Fibroblast of skin of left quadriceps (primary cell): ENCODE results near the gene GLYATL1.

Experiments used
- DNase-seq, 2 experiments: peaks; one replicate each; pipeline ENCODE4 v3.0.0-alpha.2; 2013; ENCODE audit warnings: low read depth in 2 of 2

Gene GLYATL1, protein sequence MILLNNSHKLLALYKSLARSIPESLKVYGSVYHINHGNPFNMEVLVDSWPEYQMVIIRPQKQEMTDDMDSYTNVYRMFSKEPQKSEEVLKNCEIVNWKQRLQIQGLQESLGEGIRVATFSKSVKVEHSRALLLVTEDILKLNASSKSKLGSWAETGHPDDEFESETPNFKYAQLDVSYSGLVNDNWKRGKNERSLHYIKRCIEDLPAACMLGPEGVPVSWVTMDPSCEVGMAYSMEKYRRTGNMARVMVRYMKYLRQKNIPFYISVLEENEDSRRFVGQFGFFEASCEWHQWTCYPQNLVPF

DNA sequence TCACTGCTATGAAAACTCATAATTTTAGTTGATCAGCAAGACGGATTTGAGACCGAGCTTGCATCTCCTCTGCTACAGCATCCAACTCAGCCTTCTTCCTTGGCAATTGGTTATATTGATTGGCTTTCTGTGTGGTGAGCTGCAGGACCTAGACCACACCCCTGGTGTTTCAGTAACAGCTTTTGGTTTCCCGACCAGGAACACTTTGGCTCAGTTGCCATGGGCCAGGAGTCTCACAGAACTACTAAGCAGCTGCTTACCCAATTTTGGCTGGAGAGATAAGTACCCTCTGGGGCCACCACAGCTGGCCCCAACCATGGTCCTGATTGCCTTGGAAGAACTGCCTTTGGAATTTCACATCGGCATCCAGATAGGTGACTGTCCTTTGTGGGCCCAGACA is at the start of gene GLYATL1:
TSS of gene GLYATL1 (plus strand) at position 212 of the 400 bp plus-strand sequence. CDS start 7,600 bp downstream, outside the sequence.
- no peak for DNase-seq

DNA sequence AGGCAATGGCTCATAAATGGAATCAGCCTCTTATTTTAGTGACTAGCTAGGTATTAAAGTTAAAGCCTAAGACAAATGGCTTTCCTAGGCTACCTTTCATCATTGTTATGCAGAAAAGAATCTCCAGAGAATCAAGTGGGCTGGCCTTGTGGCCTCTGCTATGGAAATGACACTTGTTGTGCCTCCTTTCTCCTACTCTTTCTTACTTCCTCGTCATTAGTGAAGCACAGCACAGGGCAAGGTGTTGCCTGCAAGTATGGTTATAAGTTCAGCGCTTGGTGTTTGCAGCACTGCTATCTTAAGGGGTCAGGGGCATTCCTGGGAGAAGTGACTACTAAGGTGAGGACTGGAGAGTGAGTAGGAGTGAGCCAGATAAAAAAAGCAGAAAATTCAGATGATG is 45.4 kb upstream of the GLYATL1 start:
- no peak for DNase-seq

DNA sequence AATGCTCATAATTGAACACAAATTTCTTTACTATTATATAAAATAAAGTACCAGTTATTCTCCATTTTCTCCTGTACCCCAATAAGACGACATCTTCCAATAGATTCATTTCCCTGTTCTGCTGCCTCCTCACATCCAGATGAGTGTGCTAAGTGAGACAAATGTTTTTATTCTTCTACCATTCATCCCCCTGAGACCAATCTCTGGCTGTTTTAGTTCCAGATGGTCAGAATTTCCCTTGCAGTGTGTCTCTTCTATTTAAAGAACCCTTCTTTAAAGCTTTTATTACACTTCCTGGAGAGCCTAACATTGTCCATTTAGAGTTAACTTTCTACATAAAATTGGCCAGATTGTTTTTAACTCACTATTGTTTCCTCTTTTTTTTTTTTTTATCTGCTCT is 41.2 kb upstream of the GLYATL1 start:
- DNase-seq = no peak

DNA sequence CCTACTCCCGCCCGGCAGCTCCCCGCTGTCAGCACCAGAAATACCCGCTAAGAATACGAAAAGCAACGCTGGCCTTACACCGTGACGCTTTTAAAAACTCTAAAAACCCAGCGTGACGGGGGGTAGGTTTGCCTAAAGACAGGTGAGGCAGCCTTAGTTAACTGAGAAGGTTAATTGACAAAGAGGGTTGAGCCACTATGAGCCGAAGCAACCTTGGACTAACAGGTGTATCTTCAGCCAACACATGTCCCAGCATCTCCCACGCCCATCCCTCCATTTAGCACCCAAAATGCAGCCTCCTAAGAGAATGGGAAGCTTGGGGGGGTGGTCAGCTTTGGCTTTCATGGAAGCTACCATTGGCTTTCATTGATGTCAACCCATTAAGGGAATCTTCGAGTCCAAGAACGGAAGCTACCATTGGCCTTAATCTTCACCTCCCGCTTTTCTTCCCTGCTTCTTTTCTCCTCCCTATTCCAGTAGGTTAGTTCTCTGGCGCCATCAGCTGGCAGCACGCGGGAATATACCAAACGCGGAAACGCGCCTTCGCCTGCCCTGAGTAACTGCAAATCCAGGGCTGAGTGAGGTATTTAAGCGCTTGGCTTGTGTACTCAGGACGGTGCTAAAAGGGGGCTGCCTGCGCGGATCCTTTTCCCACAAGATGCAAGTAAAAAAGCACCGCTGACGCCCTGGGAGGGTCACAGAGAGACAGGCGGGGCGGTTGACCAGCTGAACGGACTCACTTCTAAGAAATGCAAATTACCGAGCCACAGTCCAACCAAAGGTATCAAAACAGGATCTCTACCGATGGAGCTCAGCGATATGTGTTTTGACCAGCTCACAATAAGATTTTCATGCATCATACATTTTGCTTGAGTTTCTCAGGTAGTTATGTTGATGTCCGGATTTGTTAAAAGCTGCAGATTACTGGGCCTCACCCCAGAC is 38.5 kb upstream of the GLYATL1 start:
- DNase-seq = peak; percentile 65 to 68

DNA sequence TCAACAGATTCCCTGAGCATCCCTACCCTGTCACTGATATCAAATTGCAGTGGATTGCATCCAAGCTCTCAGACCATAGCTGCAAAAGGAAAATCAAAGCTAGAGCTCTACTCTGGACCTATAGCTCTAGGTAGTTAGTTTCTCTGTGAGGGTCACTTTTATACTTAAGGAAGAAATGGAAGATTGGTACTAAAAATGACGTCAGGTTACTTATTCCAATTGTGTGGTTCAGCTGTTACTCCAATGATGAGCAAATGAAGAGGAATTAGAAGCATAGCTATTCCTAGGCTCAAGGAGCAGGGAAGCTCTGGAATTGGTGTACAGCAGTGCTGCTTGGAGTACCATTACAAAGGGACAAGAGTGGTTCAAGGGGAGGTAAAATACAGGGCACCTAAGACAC is 36.4 kb upstream of the GLYATL1 start:
- DNase-seq = no peak

DNA sequence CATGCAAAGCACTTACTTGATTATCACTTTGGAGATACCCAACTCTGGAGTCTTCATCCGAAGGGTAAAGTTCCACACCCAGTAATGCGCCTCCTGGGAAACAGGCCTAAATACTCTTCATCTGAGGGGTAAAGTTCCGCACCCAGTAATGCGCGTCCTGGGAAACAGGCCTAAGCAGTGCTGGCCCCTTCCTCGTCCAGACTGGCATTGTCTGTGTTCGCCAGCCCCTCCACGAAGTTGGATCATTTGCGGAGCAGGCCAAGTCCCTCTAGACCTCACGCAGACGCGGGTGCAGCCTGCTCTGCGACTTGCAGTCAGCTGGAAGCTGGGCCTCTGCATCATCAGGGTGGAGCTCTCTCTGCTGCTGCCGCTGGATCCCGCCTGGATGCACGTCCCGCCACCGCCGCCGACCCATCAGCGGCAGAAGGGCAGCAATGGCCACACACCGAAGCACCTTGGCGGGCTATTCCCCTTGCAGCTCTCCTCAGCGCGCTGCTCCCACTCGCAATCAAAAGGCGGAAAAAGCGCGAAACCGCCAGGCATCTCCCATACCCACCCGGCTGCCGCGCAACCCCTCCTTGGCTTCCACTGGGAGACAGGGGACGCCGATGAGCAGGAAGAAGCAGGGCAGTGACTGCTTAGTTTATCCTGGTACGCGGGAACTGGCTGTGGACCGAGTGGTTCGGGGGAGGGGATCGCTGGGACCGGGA is 34.1 kb upstream of the GLYATL1 start:
- DNase-seq = peak; percentile 27 to 31

DNA sequence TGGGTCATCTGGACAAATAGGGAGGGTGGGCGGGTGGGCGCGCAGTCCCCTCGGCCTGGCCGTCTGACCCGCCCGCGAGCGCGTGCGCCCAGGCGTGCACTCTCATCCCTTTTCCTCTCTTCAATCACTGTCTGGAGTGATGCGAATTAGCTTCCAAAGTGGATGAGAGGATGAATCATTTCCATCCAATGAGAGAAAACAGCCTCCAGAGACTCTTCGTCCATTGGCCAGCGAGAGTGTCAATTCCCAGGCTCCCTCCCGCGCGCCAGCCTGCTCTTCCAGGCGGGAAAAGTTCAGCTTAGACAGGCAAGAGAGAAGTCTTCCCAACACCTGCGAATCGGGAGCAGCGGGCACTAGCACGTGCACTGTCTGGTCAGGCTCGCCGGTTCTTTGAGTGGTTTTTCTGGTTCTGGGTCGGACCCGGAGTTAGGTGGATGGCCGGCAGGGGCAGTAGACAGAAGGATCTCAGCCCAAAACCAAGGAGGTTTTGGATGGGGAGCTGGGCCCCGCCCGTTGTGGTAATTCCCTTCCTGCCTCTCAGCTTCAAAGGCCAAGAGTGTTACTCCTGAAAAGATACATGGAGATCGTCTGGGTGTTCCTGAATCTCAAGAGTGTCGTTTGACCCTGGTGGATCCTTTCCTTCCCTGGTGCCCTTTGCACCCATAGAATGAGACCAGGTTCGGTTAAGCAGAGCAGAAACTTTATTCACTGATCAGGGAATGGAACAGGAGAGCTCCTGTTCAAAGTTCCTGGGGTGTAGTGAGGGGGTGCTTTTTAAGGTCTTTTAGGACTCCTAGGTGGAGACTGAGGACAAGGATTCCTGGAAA is 33.4 kb upstream of the GLYATL1 start:
- peak; percentile 89 to 90 for DNase-seq

DNA sequence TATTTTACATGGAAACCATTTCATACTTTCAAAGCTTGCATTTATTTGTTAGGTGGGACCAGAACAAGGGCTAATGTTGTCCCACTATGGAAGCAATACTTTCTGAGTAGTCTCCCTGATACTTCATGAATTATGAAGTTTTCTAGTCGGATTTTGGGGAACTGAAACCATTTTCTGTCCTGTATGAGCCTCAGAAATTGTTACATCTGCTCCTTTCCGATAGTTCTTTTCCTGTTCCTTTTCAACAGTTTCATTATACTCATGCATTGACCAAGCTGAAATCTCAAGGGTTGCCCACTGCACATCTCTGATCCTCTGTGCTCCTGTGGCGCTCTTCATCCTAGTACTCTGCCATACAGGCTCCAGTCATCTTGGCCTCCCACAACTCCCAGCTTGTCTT is 31.5 kb upstream of the GLYATL1 start:
- no peak for DNase-seq

DNA sequence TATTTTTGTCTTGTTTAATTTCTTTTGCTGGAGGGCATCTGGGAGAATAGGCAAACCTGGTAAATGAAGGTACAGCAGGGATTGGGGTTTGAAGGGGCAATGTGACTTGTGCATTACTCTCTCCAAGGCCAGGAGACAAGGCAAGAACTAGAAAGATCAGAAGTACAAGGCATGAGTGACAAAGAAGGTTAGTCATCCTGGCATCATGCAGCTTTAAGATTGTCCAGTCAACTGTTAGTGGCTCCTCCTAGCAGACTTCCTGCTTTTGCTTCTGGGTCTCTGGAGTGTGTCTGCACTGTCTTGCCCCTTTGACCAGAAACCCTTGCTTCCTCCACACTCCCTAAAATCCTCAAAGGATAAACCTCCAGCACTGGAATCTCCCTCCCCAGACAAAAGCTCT is 27.2 kb upstream of the GLYATL1 start:
- DNase-seq = no peak

DNA sequence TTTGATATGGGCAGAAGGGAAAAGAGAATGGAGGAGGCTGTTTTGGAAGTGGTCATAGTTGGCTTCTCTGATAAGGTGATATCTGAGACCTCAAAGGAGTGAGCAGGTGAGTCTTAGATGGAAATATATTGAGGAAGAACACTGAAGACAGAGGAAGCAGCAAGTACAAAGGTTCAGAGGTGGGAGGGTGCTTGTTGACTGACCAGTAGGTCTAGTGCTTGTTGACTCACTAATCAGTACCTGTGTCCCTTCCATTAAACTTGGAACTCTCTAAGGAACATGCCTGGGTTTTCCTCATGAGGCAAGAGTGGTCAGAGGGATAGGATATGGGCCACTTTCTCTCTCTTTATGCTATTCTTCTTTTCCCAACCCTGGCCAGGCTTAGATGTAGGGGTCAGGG is 25.6 kb upstream of the GLYATL1 start:
- no peak for DNase-seq

DNA sequence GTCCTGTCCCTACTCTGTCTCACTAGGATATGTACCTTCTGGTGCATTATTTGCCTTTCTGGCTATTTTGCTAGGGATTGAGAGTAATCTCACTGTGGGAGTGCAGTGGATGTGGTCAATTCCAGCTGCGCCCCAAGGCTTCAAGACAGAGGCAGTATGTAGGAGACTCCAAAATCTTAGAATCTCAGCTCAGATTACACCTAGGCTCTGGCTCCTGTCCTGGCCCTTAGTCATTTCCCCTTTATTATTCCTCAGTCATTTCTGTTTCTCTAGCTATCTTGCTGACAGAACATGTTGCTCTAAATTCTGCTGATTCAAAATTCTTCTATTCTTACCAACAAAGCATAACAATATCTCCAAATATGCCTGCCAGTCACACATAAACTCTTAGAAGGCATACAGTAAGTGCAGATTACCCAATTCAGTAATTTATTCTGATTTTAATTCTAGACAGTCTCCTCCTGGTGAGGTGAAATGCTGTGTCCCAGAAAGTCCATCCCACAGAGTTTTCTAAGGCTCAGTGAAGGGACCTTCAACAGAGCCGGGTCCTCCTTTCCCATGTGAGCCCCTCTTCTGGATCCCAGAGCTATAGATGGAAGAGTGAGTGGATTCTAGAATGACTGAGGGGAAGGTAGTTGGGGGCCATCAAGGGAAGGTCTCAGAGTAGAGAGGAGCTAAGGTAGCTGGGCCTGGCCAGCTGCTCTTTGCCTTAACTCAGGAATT is 24.3 kb upstream of the GLYATL1 start:
- DNase-seq = no peak

DNA sequence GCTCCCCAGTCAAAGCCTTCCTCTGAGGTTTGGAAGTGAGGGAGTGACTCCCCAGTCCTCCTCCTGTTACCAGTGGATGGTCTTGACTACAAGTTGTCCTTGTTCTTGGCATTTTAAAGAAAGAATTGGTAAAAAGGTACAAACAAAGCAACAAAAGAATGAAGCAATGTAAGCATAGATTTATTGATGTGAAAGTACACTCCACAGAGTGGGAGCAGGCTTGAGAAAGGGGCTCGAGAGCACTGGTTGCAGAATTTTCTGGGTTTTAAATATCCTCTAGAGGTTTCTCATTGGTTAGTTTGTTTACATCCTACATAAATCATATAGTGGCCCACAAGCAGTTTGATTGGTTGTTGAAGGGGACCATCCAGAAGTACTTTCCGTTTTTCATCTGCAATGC is 22.7 kb upstream of the GLYATL1 start:
- no peak for DNase-seq

DNA sequence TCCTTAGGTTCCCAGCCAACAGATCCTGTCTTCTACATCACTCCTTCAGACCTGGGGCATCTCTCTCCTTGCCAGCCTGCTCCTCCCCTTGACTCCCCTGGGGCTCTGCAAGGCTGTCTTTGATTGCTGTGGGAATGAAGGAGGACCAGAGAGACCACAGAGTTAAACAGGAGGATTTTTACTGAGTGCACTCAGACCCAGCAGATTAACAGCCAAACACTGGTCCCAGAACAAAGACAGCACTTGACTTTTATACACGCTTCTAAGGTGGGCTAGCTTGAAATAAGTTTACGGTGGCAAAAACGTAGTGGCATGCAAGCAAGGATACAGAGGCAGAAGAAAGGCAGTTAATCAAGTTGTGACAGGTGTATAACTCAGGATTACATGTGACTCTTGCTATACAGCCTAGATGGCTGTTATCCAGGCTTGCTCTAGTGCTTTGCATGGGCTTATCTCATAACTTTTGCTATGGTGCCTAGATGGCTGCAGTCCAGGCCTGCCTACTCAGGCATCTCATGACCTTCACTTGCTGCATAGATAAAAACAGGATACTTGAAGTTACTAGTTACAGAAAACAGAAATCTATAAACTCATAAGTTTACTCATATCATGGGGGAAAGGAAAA is 22.0 kb upstream of the GLYATL1 start:
- no peak for DNase-seq

DNA sequence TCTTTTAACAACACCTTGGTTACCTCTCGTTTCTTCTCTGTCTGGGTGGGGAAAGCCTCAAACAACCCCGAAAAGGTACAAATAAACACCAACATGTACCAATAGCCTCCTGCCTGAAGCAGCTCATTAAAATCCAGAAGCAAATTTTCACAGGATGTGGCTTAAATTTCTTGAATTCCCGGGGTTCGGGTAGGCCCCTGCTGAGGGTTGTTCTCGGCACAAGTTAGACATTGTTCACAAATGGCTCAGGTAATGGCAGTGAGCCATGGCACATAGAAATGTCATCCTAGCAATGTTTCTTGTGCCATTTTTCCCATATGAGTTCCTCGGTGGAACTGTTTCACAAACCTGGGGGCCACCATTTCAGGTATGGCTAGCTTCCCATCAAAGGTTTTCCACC is 19.7 kb upstream of the GLYATL1 start:
- peak; percentile 24 to 26 for DNase-seq

DNA sequence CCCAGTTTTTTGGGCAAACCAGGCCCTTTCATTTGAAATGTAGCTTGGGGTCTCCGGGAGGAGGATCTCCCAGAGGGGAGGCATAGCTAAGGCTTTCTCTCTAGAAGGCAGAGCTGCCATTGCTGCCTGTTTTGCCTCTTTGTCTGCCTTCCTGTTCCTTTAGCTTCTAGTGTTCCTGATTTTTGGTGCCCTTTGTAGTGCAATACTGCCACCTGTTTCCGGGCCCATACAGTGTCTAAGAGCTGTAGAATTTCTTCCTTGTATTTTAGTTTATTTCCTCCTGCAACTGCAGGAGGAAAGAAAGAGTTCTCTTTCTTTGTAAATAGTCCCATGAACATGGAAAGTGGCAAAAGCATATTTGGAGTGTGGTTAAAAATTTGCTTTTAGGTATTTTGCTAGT is 19.3 kb upstream of the GLYATL1 start:
- DNase-seq = no peak

DNA sequence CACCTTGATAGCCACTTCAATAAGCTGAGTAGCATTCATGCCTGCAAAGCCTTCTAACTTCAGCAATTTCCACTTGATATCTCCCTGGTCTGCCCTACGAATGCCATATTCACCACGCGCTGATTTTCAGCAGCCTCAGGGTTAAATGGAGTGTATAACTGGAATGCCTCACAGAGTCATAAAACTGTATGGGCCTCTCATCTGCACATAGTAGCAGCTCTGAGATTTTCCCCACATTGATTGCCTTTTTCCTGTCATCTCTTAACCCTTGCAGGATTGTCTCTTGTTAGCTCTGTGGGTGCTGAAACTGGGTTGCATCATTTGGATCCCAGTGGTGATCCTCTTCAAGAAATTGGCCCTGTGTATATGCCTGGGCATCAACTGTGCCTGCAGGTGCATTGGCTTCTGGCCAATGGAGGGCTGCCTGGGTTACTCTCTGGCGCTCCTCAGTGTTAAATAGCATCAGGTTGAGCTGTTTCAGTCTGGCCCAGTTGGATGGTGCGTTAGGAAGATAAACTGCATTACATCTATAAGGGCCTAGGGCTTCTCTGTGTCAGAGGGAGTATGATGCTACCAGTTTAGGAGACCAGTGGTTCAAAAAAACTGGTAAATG is 17.4 kb upstream of the GLYATL1 start:
- DNase-seq = no peak

DNA sequence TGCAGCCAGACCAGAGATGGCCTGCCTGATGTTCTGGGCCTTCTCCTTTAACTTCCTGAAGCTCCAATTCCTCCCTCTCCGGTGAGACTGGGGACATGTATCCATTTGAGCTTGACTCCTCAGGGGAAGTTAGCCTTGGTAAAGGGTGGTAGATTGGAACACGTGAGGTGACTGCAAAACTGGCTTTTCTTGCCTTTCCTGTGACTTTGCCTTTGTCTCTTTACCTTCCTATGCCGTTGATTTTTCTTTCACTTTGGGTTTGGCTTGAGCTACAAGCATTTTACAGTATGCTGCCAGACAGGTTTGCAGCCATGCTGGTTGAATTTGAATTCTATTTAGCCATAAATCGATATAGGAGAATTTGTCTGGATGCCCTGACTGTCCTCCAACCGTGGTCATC is 16.8 kb upstream of the GLYATL1 start:
- DNase-seq = no peak

DNA sequence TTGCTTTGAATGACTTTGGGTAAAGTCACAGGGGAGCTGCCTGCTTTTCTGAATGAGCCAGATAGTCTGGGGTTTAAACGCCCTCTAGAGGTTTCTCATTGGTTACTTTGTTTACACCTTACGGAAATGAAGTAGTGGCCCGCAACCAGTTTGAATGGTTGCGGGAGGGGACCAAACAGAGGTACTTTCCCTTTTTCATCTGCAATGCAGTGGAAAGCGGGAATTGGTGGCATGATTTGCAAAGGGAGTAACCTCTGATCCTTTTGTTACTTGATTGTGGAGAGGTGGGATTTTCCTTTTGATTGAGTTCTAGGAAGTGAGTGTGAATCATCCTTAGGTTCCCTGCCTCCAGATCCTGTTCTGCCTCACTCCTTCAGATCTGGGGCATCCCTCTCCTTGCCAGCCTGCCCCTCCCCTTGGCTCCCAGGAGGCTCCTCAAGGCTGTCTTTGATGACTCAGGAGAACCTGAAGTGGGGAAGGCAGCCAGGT is 15.9 kb upstream of the GLYATL1 start:
- DNase-seq = peak; percentile 11 to 21

DNA sequence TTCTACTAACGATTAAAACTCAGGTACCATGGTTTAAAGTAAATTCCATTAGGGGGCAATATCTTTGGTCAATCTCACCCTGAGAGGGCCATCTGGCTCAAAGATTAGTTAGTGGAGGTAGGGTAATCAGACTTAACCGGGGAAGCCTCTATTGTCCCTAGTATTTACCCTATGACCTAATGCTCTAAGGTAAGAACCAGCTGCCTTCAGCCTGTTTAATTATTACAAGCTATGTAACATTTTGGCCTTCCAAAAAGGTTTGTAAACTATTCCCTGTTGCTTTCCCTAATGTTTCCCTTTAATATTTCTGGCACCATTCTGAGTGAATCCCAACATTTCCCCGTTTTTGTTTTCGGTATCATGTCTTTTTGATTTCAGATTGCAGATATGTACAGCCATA is 15.1 kb upstream of the GLYATL1 start:
- no peak for DNase-seq

DNA sequence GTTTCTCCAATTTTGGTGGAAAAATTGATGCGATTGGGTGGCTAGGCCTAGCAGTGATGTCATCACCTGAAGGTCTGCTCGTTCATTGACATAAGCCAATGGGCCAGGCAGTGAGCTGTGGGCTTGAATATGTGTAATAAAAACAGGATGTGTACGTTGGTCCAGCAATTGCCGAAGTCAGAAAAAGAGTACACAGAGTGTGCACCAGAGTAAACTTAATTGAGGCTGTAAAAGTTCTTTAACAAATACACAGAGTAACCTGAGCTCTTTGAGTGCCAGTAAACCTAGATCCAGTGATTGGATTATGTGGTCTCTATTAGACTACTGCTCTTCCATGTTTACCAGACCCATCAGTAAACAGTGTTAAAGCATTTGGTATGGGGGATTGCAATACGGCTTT is 13.0 kb upstream of the GLYATL1 start:
- no peak for DNase-seq
